Keratinocyte (primary cell): Measurements from ENCODE around the gene CHRNG. TPM values are rescaled to one million over a fixed set of nuclear protein-coding genes. Genes with fewer than 3 reads are reported as not detected.

Source experiments
- DNase-seq: peaks from one replicate; pipeline ENCODE4 v3.0.0-alpha.2; 2011; ENCODE audit warnings: low read depth, missing footprints, low spot score
- FAIRE-seq: peaks from 2 replicates; lab custom pipeline; 2011; peaks lifted over from hg19 to GRCh38; lab: Jason Lieb, UNC
- H2AFZ ChIP-seq: 2 replicates; pipeline ENCODE4 v1.6.0; 2012; ENCODE audit warnings: low read length, control low read depth, inconsistent platforms; ENCODE audit not compliant: control insufficient read depth
- H3K27ac ChIP-seq: 2 replicates; pipeline ENCODE4 v1.5.1; 2011; ENCODE audit warnings: low read length; ENCODE audit not compliant: control insufficient read depth, insufficient read depth
- H3K27me3 ChIP-seq: 3 replicates; pipeline ENCODE4 v1.6.0; 2011; ENCODE audit warnings: low read length; ENCODE audit not compliant: control insufficient read depth, insufficient read depth; ENCODE audit errors: extremely low read depth
- H3K36me3 ChIP-seq, 2 experiments: 2 replicates in 1 of 2; 3 replicates in 1 of 2; pipeline ENCODE4 v1.5.1; 2011; ENCODE audit warnings: low read length in 2 of 2, mild to moderate bottlenecking in 1 of 2; ENCODE audit not compliant: control insufficient read depth in 2 of 2, insufficient read depth in 2 of 2; ENCODE audit errors: extremely low read depth in 1 of 2
- H3K4me1 ChIP-seq: 3 replicates; pipeline ENCODE4 v1.5.1; 2011; ENCODE audit warnings: low read length; ENCODE audit not compliant: control insufficient read depth, insufficient read depth; ENCODE audit errors: extremely low read depth
- H3K4me2 ChIP-seq: 3 replicates; pipeline ENCODE4 v1.6.0; 2011; ENCODE audit warnings: low read depth, low read length; ENCODE audit not compliant: control insufficient read depth, insufficient read depth; ENCODE audit errors: extremely low read depth
- H3K4me3 ChIP-seq, 3 experiments: fragments of 200-600 bp in 1 of 3; sonication (generic) in 1 of 3; 2 replicates in 2 of 3; 3 replicates in 1 of 3; pipeline ENCODE4 v1.5.1; 2011 to 2016; ENCODE audit warnings: low read length in 3 of 3, mild to moderate bottlenecking in 3 of 3, control low read depth in 2 of 3, inconsistent platforms in 1 of 3, low read depth in 1 of 3, mixed read lengths in 1 of 3, mixed run types in 1 of 3, moderate library complexity in 1 of 3; ENCODE audit not compliant: control insufficient read depth in 2 of 3, insufficient read depth in 2 of 3; ENCODE audit errors: extremely low read depth in 1 of 3
- H3K79me2 ChIP-seq: 2 replicates; pipeline ENCODE4 v1.6.0; 2012; ENCODE audit warnings: low read length; ENCODE audit not compliant: control insufficient read depth, insufficient read depth
- H3K9ac ChIP-seq: 3 replicates; pipeline ENCODE4 v1.6.0; 2011; ENCODE audit warnings: low read length; ENCODE audit not compliant: control insufficient read depth, insufficient read depth; ENCODE audit errors: extremely low read depth
- H3K9me1 ChIP-seq: 3 replicates; pipeline ENCODE4 v1.6.0; 2011; ENCODE audit warnings: low read length; ENCODE audit not compliant: control insufficient read depth, insufficient read depth; ENCODE audit errors: extremely low read depth
- H3K9me3 ChIP-seq: 2 replicates; pipeline ENCODE4 v1.5.1; 2012; ENCODE audit warnings: low read depth, low read length; ENCODE audit not compliant: control insufficient read depth
- H4K20me1 ChIP-seq: 3 replicates; pipeline ENCODE4 v1.6.0; 2011; ENCODE audit warnings: low read length; ENCODE audit not compliant: control insufficient read depth, insufficient read depth; ENCODE audit errors: extremely low read depth
- EZH2 ChIP-seq: IDR thresholded peaks from one replicate; pipeline ENCODE4 v1.6.1; 2012; ENCODE audit warnings: inconsistent platforms, mild to moderate bottlenecking, low read length, moderate library complexity
- dilution Hi-C: fragments of 300-500 bp; cut with MboI; formaldehyde crosslinking; loops from one replicate; pipeline ENCODE4 v1.7.0; 2020; ENCODE audit warnings: low sequenced_read_pairs; ENCODE audit not compliant: extremely low pct_ligation_motif_present
- polyA plus RNA-seq, 5 experiments: library from polyadenylated mRNA; depleted of rRNA in 3 of 5; stranded (reverse) in 3 of 5; stranded (forward) in 1 of 5; unstranded in 1 of 5; fragments of >200 nt; gene quantifications; 1 replicate in 1 of 5; 2 replicates in 3 of 5; 3 replicates in 1 of 5; pipeline versions ENCODE4 v1.2.1 to v1.2.3, GENCODE V29; 2011 to 2012; ENCODE audit warnings: missing spikeins in 2 of 5, low read depth in 1 of 5, low replicate concordance in 1 of 5
- TF ChIP-seq, protein P1 (sequence below), 3 experiments: IDR thresholded peaks in 1 of 3; conservative IDR thresholded peaks in 1 of 3; optimal IDR thresholded peaks in 1 of 3; 2 replicates in 2 of 3; 3 replicates in 1 of 3; pipeline versions ENCODE3 to v1.5.1; 2011; ENCODE audit warnings: low read length in 3 of 3, mild to moderate bottlenecking in 3 of 3, moderate library complexity in 2 of 3, control low read depth in 1 of 3, inconsistent platforms in 1 of 3; ENCODE audit not compliant: insufficient read depth in 2 of 3; ENCODE audit errors: extremely low read depth in 1 of 3

CHRNG gene
- polyA plus RNA-seq, 1 donor (not counting 4 experiments of a cell fraction or from before 2014, with no cell fraction given): not detected

DNA sequence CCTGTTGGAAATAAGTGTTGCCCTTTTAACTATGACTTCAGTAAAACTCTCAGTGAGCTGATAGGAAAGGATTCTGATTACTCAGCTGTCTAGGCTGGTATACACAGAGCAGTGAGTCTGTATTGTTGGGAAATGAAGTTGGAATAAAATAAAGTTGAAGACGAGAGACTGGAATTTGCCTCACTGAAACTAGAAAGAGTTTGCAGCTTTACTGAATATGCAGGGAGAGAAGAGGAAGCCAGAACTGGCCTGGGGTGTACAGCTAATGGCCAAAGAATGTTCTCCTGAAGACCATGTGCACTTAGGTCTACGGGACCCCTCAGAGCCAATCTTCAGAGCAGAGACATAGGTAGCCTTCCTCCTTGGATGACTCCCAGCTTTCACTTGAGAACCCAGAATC lies 37.5 kb downstream of the CHRNG start:
- no peaks in the 10 kb centered on the region for H3K27me3 ChIP-seq
- TF ChIP-seq, protein P1, sequence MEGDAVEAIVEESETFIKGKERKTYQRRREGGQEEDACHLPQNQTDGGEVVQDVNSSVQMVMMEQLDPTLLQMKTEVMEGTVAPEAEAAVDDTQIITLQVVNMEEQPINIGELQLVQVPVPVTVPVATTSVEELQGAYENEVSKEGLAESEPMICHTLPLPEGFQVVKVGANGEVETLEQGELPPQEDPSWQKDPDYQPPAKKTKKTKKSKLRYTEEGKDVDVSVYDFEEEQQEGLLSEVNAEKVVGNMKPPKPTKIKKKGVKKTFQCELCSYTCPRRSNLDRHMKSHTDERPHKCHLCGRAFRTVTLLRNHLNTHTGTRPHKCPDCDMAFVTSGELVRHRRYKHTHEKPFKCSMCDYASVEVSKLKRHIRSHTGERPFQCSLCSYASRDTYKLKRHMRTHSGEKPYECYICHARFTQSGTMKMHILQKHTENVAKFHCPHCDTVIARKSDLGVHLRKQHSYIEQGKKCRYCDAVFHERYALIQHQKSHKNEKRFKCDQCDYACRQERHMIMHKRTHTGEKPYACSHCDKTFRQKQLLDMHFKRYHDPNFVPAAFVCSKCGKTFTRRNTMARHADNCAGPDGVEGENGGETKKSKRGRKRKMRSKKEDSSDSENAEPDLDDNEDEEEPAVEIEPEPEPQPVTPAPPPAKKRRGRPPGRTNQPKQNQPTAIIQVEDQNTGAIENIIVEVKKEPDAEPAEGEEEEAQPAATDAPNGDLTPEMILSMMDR (optimal IDR thresholded peaks at IDR 0.05 in 1 of 3, IDR thresholded peaks at IDR 0.05 in 1 of 3, conservative IDR thresholded peaks at IDR 0.05 in 1 of 3; ENCODE audit: extremely low read depth in 1 of 3, insufficient read depth in 2 of 3, low read length in 3 of 3): no peak
- no peak for TF ChIP-seq EZH2
- FAIRE-seq (no peak), DNase-seq (no peak)
- no peak overlapping the region for H3K4me2 ChIP-seq
- no peaks in the 10 kb centered on the region for H3K79me2 ChIP-seq
- H3K9ac ChIP-seq: no peak overlapping the region
- no peaks in the 10 kb centered on the region for H3K4me1 ChIP-seq
- H3K27ac ChIP-seq: no peak overlapping the region
- H4K20me1 ChIP-seq: no peaks in the 10 kb centered on the region
- no peak overlapping the region for H2AFZ ChIP-seq
- H3K4me3 ChIP-seq: no peak overlapping the region
- no peaks in the 10 kb centered on the region for H3K9me1 ChIP-seq
- H3K9me3 ChIP-seq: no peaks in the 10 kb centered on the region
- dilution Hi-C loops: no loop called here
- peaks cover 10 to 13% of the 10 kb centered on the region in 2 experiments for H3K36me3 ChIP-seq

DNA sequence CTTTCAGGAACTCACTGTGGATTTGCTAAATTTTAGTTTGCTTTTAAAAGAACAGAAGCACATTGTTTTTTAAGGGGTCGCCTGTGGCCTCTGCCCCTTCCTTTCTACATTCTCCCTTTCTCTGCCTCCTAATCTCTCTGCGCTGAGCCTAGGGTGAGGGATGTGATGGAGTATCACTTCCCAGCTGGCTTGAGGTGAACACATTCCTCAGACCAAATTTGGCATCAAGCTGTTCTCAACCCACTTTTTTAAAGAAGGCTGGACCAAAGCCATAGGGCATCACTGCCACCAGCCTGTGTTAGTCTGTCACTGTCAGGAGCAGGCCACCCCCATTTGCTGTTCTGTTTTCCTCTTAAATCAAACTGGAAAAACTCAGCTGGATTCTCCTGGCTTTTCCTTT lies 38.3 kb downstream of the CHRNG start:
- H3K27ac ChIP-seq: no peak overlapping the region
- H3K4me3 ChIP-seq: no peak overlapping the region
- FAIRE-seq: no peak
- H3K9me3 ChIP-seq: no peaks in the 10 kb centered on the region
- no peak overlapping the region for H2AFZ ChIP-seq
- TF ChIP-seq, protein P1 (optimal IDR thresholded peaks at IDR 0.05 in 1 of 3, IDR thresholded peaks at IDR 0.05 in 1 of 3, conservative IDR thresholded peaks at IDR 0.05 in 1 of 3; ENCODE audit: extremely low read depth in 1 of 3, insufficient read depth in 2 of 3, low read length in 3 of 3): no peak
- no peak for TF ChIP-seq EZH2
- H3K79me2 ChIP-seq: no peaks in the 10 kb centered on the region
- dilution Hi-C loops: no loop called here
- H3K4me1 ChIP-seq: no peaks in the 10 kb centered on the region
- H3K36me3 ChIP-seq: peaks cover 8 to 13% of the 10 kb centered on the region in 2 experiments
- no peak overlapping the region for H3K4me2 ChIP-seq
- H4K20me1 ChIP-seq: no peaks in the 10 kb centered on the region
- no peak overlapping the region for H3K9ac ChIP-seq
- no peaks in the 10 kb centered on the region for H3K27me3 ChIP-seq
- H3K9me1 ChIP-seq: no peaks in the 10 kb centered on the region
- DNase-seq: no peak
